Natural killer cell (primary cell): ENCODE results near the gene NRXN3. TPM values are rescaled to one million over a fixed set of nuclear protein-coding genes. Genes with fewer than 3 reads are reported as not detected.

ENCODE experiments used
- ATAC-seq, 3 donors: fragments of 150-1000 bp in 2 of 3; fragments of 200-7000 bp in 1 of 3; cut with Tn5 transposase; 1 replicate in 1 of 3; 2 replicates in 2 of 3; pipeline ENCODE4 v1.10.0; 2021; ENCODE audit warnings: mild to moderate bottlenecking in 2 of 3, moderate library complexity in 2 of 3
- DNase-seq, 2 donors: peaks; one replicate each; pipeline versions ENCODE4 v3.0.0 to v3.0.0-alpha.2; 2013 to 2021; ENCODE audit warnings: mixed read lengths in 1 of 2
- H3K27ac ChIP-seq: one replicate; pipeline ENCODE4 v1.5.1; 2013; ENCODE audit warnings: mild to moderate bottlenecking, low read length
- H3K27me3 ChIP-seq: one replicate; pipeline ENCODE4 v1.6.1; 2013; ENCODE audit warnings: low read length; ENCODE audit not compliant: control insufficient read depth, insufficient read depth
- H3K36me3 ChIP-seq: one replicate; pipeline ENCODE4 v1.6.1; 2013; ENCODE audit warnings: low read length; ENCODE audit not compliant: control insufficient read depth, insufficient read depth
- H3K4me1 ChIP-seq: one replicate; pipeline ENCODE4 v1.6.1; 2013; ENCODE audit warnings: low read length; ENCODE audit not compliant: control insufficient read depth, insufficient read depth
- H3K4me3 ChIP-seq: one replicate; pipeline ENCODE4 v1.5.1; 2013; ENCODE audit warnings: low read length
- H3K9me3 ChIP-seq: one replicate; pipeline ENCODE4 v1.6.1; 2013; ENCODE audit warnings: low read length; ENCODE audit not compliant: control insufficient read depth, insufficient read depth
- H3K27ac Mint-ChIP-seq, 2 donors: one replicate each; pipeline ENCODE4 v1.8.0; 2022; ENCODE audit warnings: mild to moderate bottlenecking in 2 of 2, mixed read lengths in 2 of 2, moderate library complexity in 1 of 2
- H3K27me3 Mint-ChIP-seq, 2 donors: one replicate each; pipeline ENCODE4 v1.8.0; 2022; ENCODE audit warnings: low read depth in 2 of 2, mixed read lengths in 2 of 2
- H3K36me3 Mint-ChIP-seq: one replicate; pipeline ENCODE4 v1.8.0; 2022; ENCODE audit warnings: mixed read lengths
- H3K4me1 Mint-ChIP-seq, 2 donors: one replicate each; pipeline ENCODE4 v1.8.0; 2022; ENCODE audit warnings: mixed read lengths in 2 of 2
- H3K4me3 Mint-ChIP-seq: one replicate; pipeline ENCODE4 v1.8.0; 2022; ENCODE audit warnings: mild to moderate bottlenecking, moderate library complexity, mixed read lengths
- H3K9me3 Mint-ChIP-seq, 2 donors: one replicate each; pipeline ENCODE4 v1.8.0; 2022; ENCODE audit warnings: mixed read lengths in 2 of 2
- WGBS: methylation state at CpG from one replicate; pipeline ENCODE4 v1.1.7; 2013; ENCODE audit warnings: missing lambda C conversion rate; ENCODE audit not compliant: insufficient coverage; 5-methylcytosine and 5-hydroxymethylcytosine counted together
- intact Hi-C: fragments of 100-400 bp; cut with micrococcal nuclease; formaldehyde crosslinking; loops from one replicate; pipeline ENCODE4 v1.14.2; 2022
- total RNA-seq, 4 donors: library from RNA; stranded (reverse); fragments of 120-200 nt in 1 of 4; gene quantifications; one replicate each; pipeline versions ENCODE4 v1.2.3 to v1.2.4, GENCODE V29; 2013 to 2022
- TF ChIP-seq, protein P1 (sequence below): fragments of 200-600 bp; IDR thresholded peaks from one replicate; pipeline ENCODE4 v1.8.0; 2022; ENCODE audit warnings: antibody characterized with exemption

Gene NRXN3
- total RNA-seq, 3 donors from 2014 or later (not counting 1 experiment from before 2014, with no cell fraction given) = not detected

DNA sequence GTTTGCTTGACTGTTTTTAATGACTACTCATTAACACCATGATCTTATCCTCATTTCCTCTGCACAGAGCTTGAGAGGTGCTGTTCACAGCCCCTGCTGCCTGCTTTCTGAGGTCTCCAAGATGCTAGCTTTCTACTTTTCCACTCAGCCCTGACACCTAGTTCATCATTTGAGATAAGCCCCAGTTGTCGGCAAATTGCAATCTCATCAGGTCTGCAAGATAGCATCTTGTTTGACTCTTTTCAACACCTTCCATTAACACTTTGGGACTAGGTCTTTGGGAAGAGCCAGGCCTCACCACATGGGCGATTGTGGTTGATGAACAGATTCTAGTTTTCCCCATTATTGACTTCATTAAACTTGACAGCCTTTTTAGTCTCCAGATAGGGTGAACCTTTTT lies 1136.4 kb downstream of the NRXN3 start:
- H3K9me3 Mint-ChIP-seq = peaks cover 6% of the 10 kb centered on the region in 2 donors
- H3K4me3 ChIP-seq = no peak overlapping the region
- H3K36me3 Mint-ChIP-seq = no peaks in the 10 kb centered on the region
- ATAC-seq (no peak), DNase-seq (no peak)
- TF ChIP-seq, protein P1, sequence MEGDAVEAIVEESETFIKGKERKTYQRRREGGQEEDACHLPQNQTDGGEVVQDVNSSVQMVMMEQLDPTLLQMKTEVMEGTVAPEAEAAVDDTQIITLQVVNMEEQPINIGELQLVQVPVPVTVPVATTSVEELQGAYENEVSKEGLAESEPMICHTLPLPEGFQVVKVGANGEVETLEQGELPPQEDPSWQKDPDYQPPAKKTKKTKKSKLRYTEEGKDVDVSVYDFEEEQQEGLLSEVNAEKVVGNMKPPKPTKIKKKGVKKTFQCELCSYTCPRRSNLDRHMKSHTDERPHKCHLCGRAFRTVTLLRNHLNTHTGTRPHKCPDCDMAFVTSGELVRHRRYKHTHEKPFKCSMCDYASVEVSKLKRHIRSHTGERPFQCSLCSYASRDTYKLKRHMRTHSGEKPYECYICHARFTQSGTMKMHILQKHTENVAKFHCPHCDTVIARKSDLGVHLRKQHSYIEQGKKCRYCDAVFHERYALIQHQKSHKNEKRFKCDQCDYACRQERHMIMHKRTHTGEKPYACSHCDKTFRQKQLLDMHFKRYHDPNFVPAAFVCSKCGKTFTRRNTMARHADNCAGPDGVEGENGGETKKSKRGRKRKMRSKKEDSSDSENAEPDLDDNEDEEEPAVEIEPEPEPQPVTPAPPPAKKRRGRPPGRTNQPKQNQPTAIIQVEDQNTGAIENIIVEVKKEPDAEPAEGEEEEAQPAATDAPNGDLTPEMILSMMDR = no peak
- intact Hi-C loops = no loop called here
- no peak overlapping the region for H3K27ac Mint-ChIP-seq
- no peak overlapping the region for H3K27ac ChIP-seq
- no peaks in the 10 kb centered on the region for H3K36me3 ChIP-seq
- WGBS = 64% methylated on average over 2 of the region's 2 CpGs
- no peaks in the 10 kb centered on the region for H3K27me3 ChIP-seq
- no peaks in the 10 kb centered on the region for H3K27me3 Mint-ChIP-seq
- H3K9me3 ChIP-seq = peaks cover 3% of the 10 kb centered on the region
- no peaks in the 10 kb centered on the region for H3K4me1 ChIP-seq
- no peaks in the 10 kb centered on the region for H3K4me1 Mint-ChIP-seq
- no peak overlapping the region for H3K4me3 Mint-ChIP-seq

DNA sequence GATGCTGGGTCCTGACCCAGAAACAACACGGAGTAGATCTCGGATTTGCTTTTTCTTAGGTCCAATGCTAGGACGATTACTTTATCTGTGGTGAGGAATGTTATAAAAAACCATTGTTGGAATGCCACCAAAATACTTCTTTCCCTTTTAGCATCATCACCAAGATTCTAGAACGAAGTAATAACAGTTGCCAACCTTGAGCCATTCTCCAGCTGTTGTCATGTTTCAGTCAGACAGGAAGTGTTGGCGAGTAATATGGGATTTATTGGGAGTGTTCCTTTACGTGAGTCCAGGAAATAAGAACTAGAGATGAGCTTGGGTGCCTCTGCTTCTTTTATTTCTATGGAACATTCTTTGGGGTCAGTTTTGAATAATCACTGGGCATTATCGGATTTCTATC lies 1148.2 kb downstream of the NRXN3 start:
- ATAC-seq (no peak), DNase-seq (no peak)
- no peak overlapping the region for H3K27ac ChIP-seq
- no peaks in the 10 kb centered on the region for H3K27me3 ChIP-seq
- no peaks in the 10 kb centered on the region for H3K36me3 ChIP-seq
- intact Hi-C loops = no loop called here
- no peaks in the 10 kb centered on the region for H3K4me1 ChIP-seq
- Mint-ChIP-seq H3K4me3 (no peak overlapping the region), H3K9me3 (peaks cover 5 to 11% of the 10 kb centered on the region in 2 donors), H3K36me3 (no peaks in the 10 kb centered on the region), H3K27me3 (no peaks in the 10 kb centered on the region), H3K4me1 (no peaks in the 10 kb centered on the region), H3K27ac (no peak overlapping the region)
- 77% methylated on average over 6 of the region's 7 CpGs for WGBS
- no peaks in the 10 kb centered on the region for H3K9me3 ChIP-seq
- TF ChIP-seq, protein P1 = no peak
- H3K4me3 ChIP-seq = no peak overlapping the region

DNA sequence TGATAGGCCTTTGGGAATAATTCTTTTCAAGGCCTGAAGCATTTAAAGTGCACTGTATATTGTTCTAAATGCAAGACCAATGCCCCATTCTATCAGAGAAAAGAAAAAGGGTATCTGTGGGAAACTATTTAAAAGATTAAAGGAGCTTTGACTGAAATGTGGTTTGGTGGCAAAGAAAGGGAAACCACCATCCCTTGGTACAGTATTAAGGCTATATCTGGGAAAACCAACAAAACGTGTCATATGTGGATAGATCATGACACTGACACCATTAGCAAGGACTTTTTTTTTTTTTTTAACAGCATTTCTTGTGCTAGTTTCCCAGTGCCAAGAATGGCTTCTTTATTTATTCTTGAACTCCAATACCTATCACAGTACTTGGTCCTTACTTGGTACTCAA lies 1150.4 kb downstream of the NRXN3 start:
- no peak overlapping the region for H3K27ac Mint-ChIP-seq
- DNase-seq = no peak
- Histone ChIP-seq H3K27me3 (no peaks in the 10 kb centered on the region), H3K36me3 (no peaks in the 10 kb centered on the region), H3K9me3 (no peaks in the 10 kb centered on the region), H3K4me3 (no peak overlapping the region), H3K27ac (no peak overlapping the region), H3K4me1 (no peaks in the 10 kb centered on the region)
- no peak for ATAC-seq
- no peaks in the 10 kb centered on the region for H3K4me1 Mint-ChIP-seq
- no peak overlapping the region for H3K4me3 Mint-ChIP-seq
- 0% methylated on average over 1 of the region's 1 CpG for WGBS
- peaks cover 5 to 11% of the 10 kb centered on the region in 2 donors for H3K9me3 Mint-ChIP-seq
- intact Hi-C loops = no loop called here
- TF ChIP-seq, protein P1 = no peak
- H3K27me3 Mint-ChIP-seq = no peaks in the 10 kb centered on the region
- no peaks in the 10 kb centered on the region for H3K36me3 Mint-ChIP-seq

DNA sequence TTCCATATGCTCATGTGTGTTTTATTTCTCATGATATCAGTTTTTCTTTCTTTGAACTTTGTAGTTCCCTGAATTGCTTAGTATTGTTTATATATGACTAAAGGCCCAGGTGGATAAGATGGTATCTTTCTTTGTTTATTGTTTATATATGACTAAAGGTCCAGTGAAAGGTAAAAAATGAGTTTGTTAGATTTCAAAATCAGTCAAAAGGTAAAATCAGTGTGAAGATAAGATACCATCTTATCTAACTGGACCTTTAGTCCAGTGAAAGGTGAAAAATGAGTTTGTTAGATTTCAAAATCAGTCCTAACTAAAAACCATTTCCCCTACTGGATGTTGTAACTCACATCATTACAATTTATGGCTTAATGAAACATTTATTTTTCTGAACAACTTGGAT lies 1150.9 kb downstream of the NRXN3 start:
- Mint-ChIP-seq H3K9me3 (peaks cover 5 to 11% of the 10 kb centered on the region in 2 donors), H3K27me3 (no peaks in the 10 kb centered on the region), H3K27ac (no peak overlapping the region), H3K4me3 (no peak overlapping the region), H3K36me3 (no peaks in the 10 kb centered on the region), H3K4me1 (no peaks in the 10 kb centered on the region)
- H3K27me3 ChIP-seq = no peaks in the 10 kb centered on the region
- no peak overlapping the region for H3K27ac ChIP-seq
- no peak for DNase-seq
- intact Hi-C loops = no loop called here
- H3K4me1 ChIP-seq = no peaks in the 10 kb centered on the region
- no peaks in the 10 kb centered on the region for H3K9me3 ChIP-seq
- TF ChIP-seq, protein P1 = no peak
- no peak overlapping the region for H3K4me3 ChIP-seq
- no peaks in the 10 kb centered on the region for H3K36me3 ChIP-seq
- no peak for ATAC-seq
